Liver (tissue), 3 donors: ENCODE results near the gene OMG.

Experiments used
- ATF3 ChIP-seq: IDR thresholded peaks from 2 replicates; pipeline ENCODE4 v1.6.1; 2016; ENCODE audit warnings: antibody characterized with exemption
- EGR1 ChIP-seq, 2 donors: IDR thresholded peaks; 2 replicates each; pipeline ENCODE4 v1.6.1; 2016 to 2018; ENCODE audit warnings: antibody characterized with exemption in 2 of 2, low read depth in 2 of 2
- FOXA1 ChIP-seq: IDR thresholded peaks from 2 replicates; pipeline ENCODE4 v1.6.1; 2016; ENCODE audit warnings: antibody characterized with exemption
- GABPA ChIP-seq, 2 donors: IDR thresholded peaks in 1 of 2; conservative IDR thresholded peaks in 1 of 2; 2 replicates each; pipeline ENCODE4 v1.6.1; 2016; ENCODE audit warnings: antibody characterized with exemption in 2 of 2, mild to moderate bottlenecking in 1 of 2, moderate library complexity in 1 of 2
- JUND ChIP-seq, 2 donors: IDR thresholded peaks; 2 replicates each; pipeline ENCODE4 v1.6.1; 2016; ENCODE audit warnings: antibody characterized with exemption in 2 of 2
- RAD21 ChIP-seq, 2 donors: IDR thresholded peaks; 2 replicates each; pipeline ENCODE4 v1.6.1; 2016; ENCODE audit warnings: antibody characterized with exemption in 2 of 2, mild to moderate bottlenecking in 2 of 2
- RXRA ChIP-seq, 2 donors: IDR thresholded peaks; 2 replicates each; pipeline ENCODE4 v1.6.1; 2017 to 2018; ENCODE audit warnings: antibody characterized with exemption in 2 of 2, mild to moderate bottlenecking in 1 of 2
- SP1 ChIP-seq: IDR thresholded peaks from 2 replicates; pipeline ENCODE4 v1.6.1; 2018; ENCODE audit warnings: antibody characterized with exemption, mild to moderate bottlenecking
- TAF1 ChIP-seq: conservative IDR thresholded peaks from 2 replicates; pipeline ENCODE4 v1.6.1; 2016; ENCODE audit warnings: antibody characterized with exemption, mild to moderate bottlenecking
- YY1 ChIP-seq: IDR thresholded peaks from 2 replicates; pipeline ENCODE4 v1.6.1; 2016; ENCODE audit warnings: antibody characterized with exemption, mild to moderate bottlenecking
- TF ChIP-seq, protein P1 (sequence below): fragments of 150-350 bp; IDR thresholded peaks from 2 replicates; pipeline ENCODE4 v1.5.1; 2017; ENCODE audit warnings: improper control_type of control experiment, low read depth, low read length; ENCODE audit not compliant: missing input control
- TF ChIP-seq, protein P2 (sequence below): IDR thresholded peaks from 2 replicates; pipeline ENCODE4 v1.6.1; 2016; ENCODE audit warnings: antibody characterized with exemption
- TF ChIP-seq, protein P3 (sequence below): IDR thresholded peaks from 2 replicates; pipeline ENCODE4 v1.6.1; 2016; ENCODE audit warnings: antibody characterized with exemption, mild to moderate bottlenecking
- TF ChIP-seq, protein P4 (sequence below): IDR thresholded peaks from 2 replicates; pipeline ENCODE4 v1.6.1; 2016; ENCODE audit warnings: antibody characterized with exemption
- donor health status: healthy.
- donor health status: healthy.

DNA sequence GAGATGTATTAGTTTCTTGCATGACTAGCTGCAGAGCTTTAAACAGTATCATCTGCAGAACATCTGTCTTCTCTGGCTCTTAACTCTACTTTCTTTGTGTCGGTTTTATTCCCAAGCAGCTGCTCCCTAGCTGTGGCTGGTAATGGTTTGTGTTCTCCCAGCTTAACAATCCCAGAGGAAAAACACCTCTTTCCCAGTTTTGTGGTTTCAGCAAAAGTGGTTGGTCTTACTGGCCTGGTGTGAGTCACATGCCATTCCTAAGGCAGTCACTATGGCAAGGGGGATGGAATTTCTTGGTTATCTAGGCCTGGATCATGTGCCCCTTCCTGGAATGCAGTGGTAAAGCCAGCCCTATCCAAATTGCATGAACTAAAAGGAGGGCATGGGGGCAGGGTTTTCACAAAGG, 27.5 kb downstream of the OMG start:
- TF ChIP-seq, protein P1, sequence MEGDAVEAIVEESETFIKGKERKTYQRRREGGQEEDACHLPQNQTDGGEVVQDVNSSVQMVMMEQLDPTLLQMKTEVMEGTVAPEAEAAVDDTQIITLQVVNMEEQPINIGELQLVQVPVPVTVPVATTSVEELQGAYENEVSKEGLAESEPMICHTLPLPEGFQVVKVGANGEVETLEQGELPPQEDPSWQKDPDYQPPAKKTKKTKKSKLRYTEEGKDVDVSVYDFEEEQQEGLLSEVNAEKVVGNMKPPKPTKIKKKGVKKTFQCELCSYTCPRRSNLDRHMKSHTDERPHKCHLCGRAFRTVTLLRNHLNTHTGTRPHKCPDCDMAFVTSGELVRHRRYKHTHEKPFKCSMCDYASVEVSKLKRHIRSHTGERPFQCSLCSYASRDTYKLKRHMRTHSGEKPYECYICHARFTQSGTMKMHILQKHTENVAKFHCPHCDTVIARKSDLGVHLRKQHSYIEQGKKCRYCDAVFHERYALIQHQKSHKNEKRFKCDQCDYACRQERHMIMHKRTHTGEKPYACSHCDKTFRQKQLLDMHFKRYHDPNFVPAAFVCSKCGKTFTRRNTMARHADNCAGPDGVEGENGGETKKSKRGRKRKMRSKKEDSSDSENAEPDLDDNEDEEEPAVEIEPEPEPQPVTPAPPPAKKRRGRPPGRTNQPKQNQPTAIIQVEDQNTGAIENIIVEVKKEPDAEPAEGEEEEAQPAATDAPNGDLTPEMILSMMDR = no peak
- TF ChIP-seq RXRA (IDR thresholded peaks at IDR 0.05) (no peak), GABPA (IDR thresholded peaks at IDR 0.05 in 1 of 2, conservative IDR thresholded peaks at IDR 0.05 in 1 of 2) (no peak), JUND (IDR thresholded peaks at IDR 0.05) (no peak), SP1 (no peak), FOXA1 (no peak), RAD21 (IDR thresholded peaks at IDR 0.05) (no peak), EGR1 (IDR thresholded peaks at IDR 0.05; ENCODE audit: low read depth in 2 of 2) (no peak), TAF1 (no peak), ATF3 (no peak), YY1 (no peak)
- TF ChIP-seq, protein P2, sequence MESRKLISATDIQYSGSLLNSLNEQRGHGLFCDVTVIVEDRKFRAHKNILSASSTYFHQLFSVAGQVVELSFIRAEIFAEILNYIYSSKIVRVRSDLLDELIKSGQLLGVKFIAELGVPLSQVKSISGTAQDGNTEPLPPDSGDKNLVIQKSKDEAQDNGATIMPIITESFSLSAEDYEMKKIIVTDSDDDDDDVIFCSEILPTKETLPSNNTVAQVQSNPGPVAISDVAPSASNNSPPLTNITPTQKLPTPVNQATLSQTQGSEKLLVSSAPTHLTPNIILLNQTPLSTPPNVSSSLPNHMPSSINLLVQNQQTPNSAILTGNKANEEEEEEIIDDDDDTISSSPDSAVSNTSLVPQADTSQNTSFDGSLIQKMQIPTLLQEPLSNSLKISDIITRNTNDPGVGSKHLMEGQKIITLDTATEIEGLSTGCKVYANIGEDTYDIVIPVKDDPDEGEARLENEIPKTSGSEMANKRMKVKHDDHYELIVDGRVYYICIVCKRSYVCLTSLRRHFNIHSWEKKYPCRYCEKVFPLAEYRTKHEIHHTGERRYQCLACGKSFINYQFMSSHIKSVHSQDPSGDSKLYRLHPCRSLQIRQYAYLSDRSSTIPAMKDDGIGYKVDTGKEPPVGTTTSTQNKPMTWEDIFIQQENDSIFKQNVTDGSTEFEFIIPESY = no peak
- TF ChIP-seq, protein P3, sequence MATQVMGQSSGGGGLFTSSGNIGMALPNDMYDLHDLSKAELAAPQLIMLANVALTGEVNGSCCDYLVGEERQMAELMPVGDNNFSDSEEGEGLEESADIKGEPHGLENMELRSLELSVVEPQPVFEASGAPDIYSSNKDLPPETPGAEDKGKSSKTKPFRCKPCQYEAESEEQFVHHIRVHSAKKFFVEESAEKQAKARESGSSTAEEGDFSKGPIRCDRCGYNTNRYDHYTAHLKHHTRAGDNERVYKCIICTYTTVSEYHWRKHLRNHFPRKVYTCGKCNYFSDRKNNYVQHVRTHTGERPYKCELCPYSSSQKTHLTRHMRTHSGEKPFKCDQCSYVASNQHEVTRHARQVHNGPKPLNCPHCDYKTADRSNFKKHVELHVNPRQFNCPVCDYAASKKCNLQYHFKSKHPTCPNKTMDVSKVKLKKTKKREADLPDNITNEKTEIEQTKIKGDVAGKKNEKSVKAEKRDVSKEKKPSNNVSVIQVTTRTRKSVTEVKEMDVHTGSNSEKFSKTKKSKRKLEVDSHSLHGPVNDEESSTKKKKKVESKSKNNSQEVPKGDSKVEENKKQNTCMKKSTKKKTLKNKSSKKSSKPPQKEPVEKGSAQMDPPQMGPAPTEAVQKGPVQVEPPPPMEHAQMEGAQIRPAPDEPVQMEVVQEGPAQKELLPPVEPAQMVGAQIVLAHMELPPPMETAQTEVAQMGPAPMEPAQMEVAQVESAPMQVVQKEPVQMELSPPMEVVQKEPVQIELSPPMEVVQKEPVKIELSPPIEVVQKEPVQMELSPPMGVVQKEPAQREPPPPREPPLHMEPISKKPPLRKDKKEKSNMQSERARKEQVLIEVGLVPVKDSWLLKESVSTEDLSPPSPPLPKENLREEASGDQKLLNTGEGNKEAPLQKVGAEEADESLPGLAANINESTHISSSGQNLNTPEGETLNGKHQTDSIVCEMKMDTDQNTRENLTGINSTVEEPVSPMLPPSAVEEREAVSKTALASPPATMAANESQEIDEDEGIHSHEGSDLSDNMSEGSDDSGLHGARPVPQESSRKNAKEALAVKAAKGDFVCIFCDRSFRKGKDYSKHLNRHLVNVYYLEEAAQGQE = no peak
- TF ChIP-seq, protein P4, sequence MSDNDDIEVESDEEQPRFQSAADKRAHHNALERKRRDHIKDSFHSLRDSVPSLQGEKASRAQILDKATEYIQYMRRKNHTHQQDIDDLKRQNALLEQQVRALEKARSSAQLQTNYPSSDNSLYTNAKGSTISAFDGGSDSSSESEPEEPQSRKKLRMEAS = no peak
